PC-3 (cell line): ENCODE measurements around the gene ARHGAP22. TPM values are rescaled to one million over a fixed set of nuclear protein-coding genes. Genes with fewer than 3 reads are reported as not detected.

Source experiments
- ATAC-seq: fragments of 200-7000 bp; cut with Tn5 transposase; 2 replicates; pipeline ENCODE4 v1.9.1; 2020; ENCODE audit warnings: mild to moderate bottlenecking, moderate library complexity
- BruUV-seq: library from RNA; stranded (reverse); fragments of 400-500 nt; replicated peaks from 2 replicates; lab custom pipeline; 2021; lab: Mats Ljungman, UMichigan
- CTCF ChIA-PET: fragments of 300-600 bp; sonication (Branson Sonifier 250); formaldehyde crosslinking; loops from one replicate; lab custom pipeline; 2022; ENCODE audit warnings: antibody characterized with exemption; lab: Charles Lee
- POLR2A ChIA-PET: fragments of 300-600 bp; sonication (Branson Sonifier 250); formaldehyde crosslinking; loops from one replicate; lab custom pipeline; 2022; ENCODE audit warnings: antibody characterized with exemption; ENCODE audit not compliant: unreplicated experiment; lab: Charles Lee
- DNase-seq: peaks from one replicate; pipeline ENCODE4 v3.0.0-alpha.2; 2015
- H2AFZ ChIP-seq: fragments of 300-600 bp; sonication (generic); 2 replicates; pipeline ENCODE4 v1.6.0; 2016; ENCODE audit warnings: antibody characterized with exemption, low read length
- H3F3A ChIP-seq: fragments of 300-600 bp; sonication (generic); one replicate; pipeline ENCODE4 v1.6.0; 2017; ENCODE audit warnings: antibody characterized with exemption, low read length, control low read depth, mild to moderate bottlenecking; ENCODE audit not compliant: unreplicated experiment
- H3K27ac ChIP-seq: fragments of 300-600 bp; sonication (generic); 2 replicates; pipeline ENCODE4 v1.5.1; 2016; ENCODE audit warnings: mild to moderate bottlenecking, low read length
- H3K27me3 ChIP-seq: fragments of 300-600 bp; sonication (generic); 2 replicates; pipeline ENCODE4 v1.6.1; 2016; ENCODE audit warnings: low read length, mixed read lengths
- H3K36me3 ChIP-seq: fragments of 300-600 bp; sonication (generic); 2 replicates; pipeline ENCODE4 v1.6.1; 2016; ENCODE audit warnings: low read depth, mixed run types, low read length, mixed read lengths
- H3K4me1 ChIP-seq: fragments of 300-600 bp; sonication (generic); 2 replicates; pipeline ENCODE4 v1.5.1; 2016; ENCODE audit warnings: low read length; ENCODE audit not compliant: insufficient read depth
- H3K4me2 ChIP-seq: fragments of 300-600 bp; sonication (generic); 2 replicates; pipeline ENCODE4 v1.6.0; 2016; ENCODE audit warnings: low read length
- H3K4me3 ChIP-seq: fragments of 300-600 bp; sonication (generic); 2 replicates; pipeline ENCODE4 v1.5.1; 2016; ENCODE audit warnings: mild to moderate bottlenecking, low read length, mixed read lengths
- H3K79me2 ChIP-seq: fragments of 300-600 bp; sonication (generic); 2 replicates; pipeline ENCODE4 v1.6.1; 2017; ENCODE audit warnings: low read length, mixed read lengths
- H3K9ac ChIP-seq: fragments of 300-600 bp; sonication (generic); 2 replicates; pipeline ENCODE4 v1.6.0; 2016; ENCODE audit warnings: mild to moderate bottlenecking, low read length
- H3K9me2 ChIP-seq: fragments of 300-600 bp; sonication (generic); replicated peaks from 2 replicates; pipeline ENCODE4 v1.6.1; 2016; ENCODE audit warnings: mixed run types, low read length, mixed read lengths
- H3K9me3 ChIP-seq: fragments of 300-600 bp; sonication (generic); 2 replicates; pipeline ENCODE4 v1.6.1; 2016; ENCODE audit warnings: low read length, mixed read lengths
- H4K20me1 ChIP-seq: fragments of 300-600 bp; sonication (generic); 2 replicates; pipeline ENCODE4 v1.6.1; 2016; ENCODE audit warnings: low read length, mixed read lengths
- EZH2 ChIP-seq: fragments of 300-600 bp; sonication (generic); IDR thresholded peaks from one replicate; pipeline ENCODE4 v1.6.1; 2017; ENCODE audit warnings: antibody characterized with exemption, mild to moderate bottlenecking, low read length; ENCODE audit not compliant: unreplicated experiment
- EZH2phosphoT487 ChIP-seq: fragments of 300-600 bp; sonication (generic); IDR thresholded peaks from 2 replicates; pipeline ENCODE4 v1.6.1; 2018; ENCODE audit warnings: mild to moderate bottlenecking, antibody characterized with exemption, low read length, borderline replicate concordance
- intact Hi-C: fragments of 100-400 bp; cut with micrococcal nuclease; formaldehyde crosslinking; loops from 2 replicates; pipeline ENCODE4 v1.9.0; 2023
- total RNA-seq: library from RNA; depleted of rRNA; stranded (reverse); fragments of >200 nt; gene quantifications from 2 replicates; pipeline ENCODE4 v1.2.3, GENCODE V29; 2014
- TF ChIP-seq, protein P1 (sequence below): fragments of 300-600 bp; sonication (generic); conservative IDR thresholded peaks from 2 replicates; pipeline ENCODE4 v1.5.1; 2017; ENCODE audit warnings: antibody characterized with exemption, low read depth, mild to moderate bottlenecking, low read length

The ARHGAP22 gene
- total RNA-seq, 1 experiment from 2014 or later: 12.2 TPM

DNA sequence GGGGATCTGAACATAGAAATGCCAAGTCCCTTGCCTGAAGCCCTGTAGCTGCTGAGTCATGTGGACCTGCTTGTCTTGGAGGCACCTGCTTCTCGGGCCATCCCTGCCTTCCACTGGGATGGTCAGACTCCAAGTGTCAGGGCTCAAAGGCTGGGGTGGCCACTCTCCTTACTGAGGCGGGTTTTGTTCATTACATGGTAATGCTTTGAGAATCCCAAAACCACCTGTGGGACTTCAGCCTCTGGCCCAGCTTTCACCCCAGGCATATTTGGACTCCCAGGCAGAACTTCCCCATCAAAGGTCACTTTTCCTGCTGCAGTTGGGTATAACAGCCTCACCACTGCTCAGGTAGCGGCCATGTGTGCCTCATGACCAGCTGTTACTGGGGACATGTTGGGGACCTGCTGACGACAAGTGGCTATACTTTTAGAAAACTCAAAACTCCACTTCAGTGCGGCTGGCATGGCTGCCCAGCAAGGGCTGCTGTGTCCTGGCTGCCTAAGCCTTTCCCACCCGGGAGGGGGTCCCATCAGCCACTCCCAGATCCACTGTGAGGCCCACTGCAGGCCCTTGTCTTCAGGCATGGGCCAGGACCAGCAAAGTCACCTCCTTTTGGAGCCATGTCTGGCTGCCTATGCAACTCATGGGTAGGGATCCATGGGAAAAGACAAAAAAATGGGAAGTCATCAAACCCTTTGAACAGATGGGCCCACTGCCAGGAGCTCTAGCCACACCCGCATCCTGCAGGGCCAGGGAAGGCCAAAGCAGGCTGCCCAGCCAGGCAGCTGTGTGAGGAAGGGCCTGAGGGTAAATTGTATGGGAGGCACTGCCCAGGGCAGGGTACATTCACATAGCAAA is 96.7 kb downstream of the ARHGAP22 start:
- Histone ChIP-seq H2AFZ (no peak overlapping the region), H3K4me2 (no peak overlapping the region), H3K27me3 (no peaks in the 10 kb centered on the region), H3K79me2 (no peaks in the 10 kb centered on the region), H3K27ac (no peak overlapping the region), H3K36me3 (no peaks in the 10 kb centered on the region), H3K4me1 (peaks cover 9% of the 10 kb centered on the region; the same call in 1 of the 2 replicates), H4K20me1 (no peaks in the 10 kb centered on the region), H3K9ac (no peak overlapping the region), H3K9me2 (no peaks in the 10 kb centered on the region), H3K9me3 (no peaks in the 10 kb centered on the region), H3K4me3 (no peak overlapping the region), H3F3A (no peaks in the 10 kb centered on the region)
- BruUV-seq: no TSS peak
- POLR2A ChIA-PET: no interaction called here
- ATAC-seq: peak; percentile 17; the same call in 1 of the 2 replicates
- CTCF ChIA-PET: no interaction called here
- no peak for TF ChIP-seq EZH2phosphoT487
- TF ChIP-seq, protein P1, sequence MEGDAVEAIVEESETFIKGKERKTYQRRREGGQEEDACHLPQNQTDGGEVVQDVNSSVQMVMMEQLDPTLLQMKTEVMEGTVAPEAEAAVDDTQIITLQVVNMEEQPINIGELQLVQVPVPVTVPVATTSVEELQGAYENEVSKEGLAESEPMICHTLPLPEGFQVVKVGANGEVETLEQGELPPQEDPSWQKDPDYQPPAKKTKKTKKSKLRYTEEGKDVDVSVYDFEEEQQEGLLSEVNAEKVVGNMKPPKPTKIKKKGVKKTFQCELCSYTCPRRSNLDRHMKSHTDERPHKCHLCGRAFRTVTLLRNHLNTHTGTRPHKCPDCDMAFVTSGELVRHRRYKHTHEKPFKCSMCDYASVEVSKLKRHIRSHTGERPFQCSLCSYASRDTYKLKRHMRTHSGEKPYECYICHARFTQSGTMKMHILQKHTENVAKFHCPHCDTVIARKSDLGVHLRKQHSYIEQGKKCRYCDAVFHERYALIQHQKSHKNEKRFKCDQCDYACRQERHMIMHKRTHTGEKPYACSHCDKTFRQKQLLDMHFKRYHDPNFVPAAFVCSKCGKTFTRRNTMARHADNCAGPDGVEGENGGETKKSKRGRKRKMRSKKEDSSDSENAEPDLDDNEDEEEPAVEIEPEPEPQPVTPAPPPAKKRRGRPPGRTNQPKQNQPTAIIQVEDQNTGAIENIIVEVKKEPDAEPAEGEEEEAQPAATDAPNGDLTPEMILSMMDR: no peak
- no peak for TF ChIP-seq EZH2
- intact Hi-C loops: loop anchor here (5.0 kb wide), 1 partner anchor 149 kb away; no protein-coding TSS in a partner anchor
- DNase-seq: peak; percentile 59

GRCh38 chr10:48507494-48507893 is 97.4 kb downstream of the ARHGAP22 start:
- DNase-seq (no peak), ATAC-seq (no peak)
- TF ChIP-seq, protein P1: no peak
- no peak for TF ChIP-seq EZH2
- no peak for TF ChIP-seq EZH2phosphoT487
- Histone ChIP-seq H3F3A (no peaks in the 10 kb centered on the region), H3K27ac (no peak overlapping the region), H3K4me2 (no peak overlapping the region), H3K79me2 (no peaks in the 10 kb centered on the region), H3K27me3 (no peaks in the 10 kb centered on the region), H3K9me3 (no peaks in the 10 kb centered on the region), H3K4me3 (no peak overlapping the region), H3K9me2 (no peaks in the 10 kb centered on the region), H2AFZ (no peak overlapping the region), H3K36me3 (no peaks in the 10 kb centered on the region), H3K4me1 (peaks cover 9% of the 10 kb centered on the region; the same call in 1 of the 2 replicates), H4K20me1 (no peaks in the 10 kb centered on the region), H3K9ac (no peak overlapping the region)
- intact Hi-C loops: loop anchor here (5.0 kb wide), 1 partner anchor 150 kb away; no protein-coding TSS in a partner anchor
- ChIA-PET CTCF (interaction anchor here (1.0 to 1.1 kb wide), 2 partner anchors 142 to 148 kb away, joined by 3 to 8 read pairs; no protein-coding TSS in a partner anchor), POLR2A (no interaction called here)
- no TSS peak for BruUV-seq
